Endothelial cell of umbilical vein (primary cell): ENCODE results near the gene TSACC. TPM values are rescaled to one million over a fixed set of nuclear protein-coding genes. Genes with fewer than 3 reads are reported as not detected.

Experiments used
- BruUV-seq: library from RNA; stranded (reverse); fragments of 400-500 nt; replicated peaks from 2 replicates; lab custom pipeline; 2021; lab: Mats Ljungman, UMichigan
- CTCF ChIA-PET: fragments of 300-600, 350-600 bp; sonication (Branson Sonifier 250); formaldehyde crosslinking; loops from one replicate; lab custom pipeline; 2021; ENCODE audit warnings: antibody characterized with exemption, inconsistent platforms; lab: Charles Lee
- POLR2A ChIA-PET: fragments of 300-600, 350-600 bp; sonication (Branson Sonifier 250); formaldehyde crosslinking; loops from one replicate; lab custom pipeline; 2021; ENCODE audit warnings: antibody characterized with exemption, inconsistent platforms; lab: Charles Lee
- DNase-seq: peaks from one replicate; pipeline ENCODE4 v3.0.0-alpha.2; 2011; ENCODE audit warnings: low read depth, low spot score
- FAIRE-seq: peaks from 2 replicates; lab custom pipeline; 2011; peaks lifted over from hg19 to GRCh38; lab: Jason Lieb, UNC
- H2AFZ ChIP-seq: 2 replicates; pipeline ENCODE4 v1.6.0; 2012; ENCODE audit warnings: low read depth, low read length, control low read depth, inconsistent platforms
- H3K27ac ChIP-seq: 2 replicates; pipeline ENCODE4 v1.5.1; 2011; ENCODE audit warnings: low read depth, mild to moderate bottlenecking, control low read depth, low read length, moderate library complexity; ENCODE audit not compliant: insufficient read depth
- H3K27me3 ChIP-seq, 2 experiments: 2 replicates each; pipeline versions ENCODE4 v1.6.0 to v1.6.1; 2011; ENCODE audit warnings: low read length in 2 of 2, mixed read lengths in 1 of 2; ENCODE audit not compliant: control insufficient read depth in 2 of 2, insufficient read depth in 2 of 2
- H3K36me3 ChIP-seq, 2 experiments: 2 replicates in 1 of 2; 3 replicates in 1 of 2; pipeline ENCODE4 v1.5.1; 2011; ENCODE audit warnings: low read length in 2 of 2, mild to moderate bottlenecking in 1 of 2, moderate library complexity in 1 of 2; ENCODE audit not compliant: control insufficient read depth in 2 of 2, insufficient read depth in 2 of 2; ENCODE audit errors: extremely low read depth in 1 of 2
- H3K4me1 ChIP-seq: 3 replicates; pipeline ENCODE4 v1.5.1; 2011; ENCODE audit warnings: mild to moderate bottlenecking, low read length; ENCODE audit not compliant: control insufficient read depth, insufficient read depth; ENCODE audit errors: extremely low read depth
- H3K4me2 ChIP-seq: 2 replicates; pipeline ENCODE4 v1.6.1; 2011; ENCODE audit warnings: low read length, control low read depth, mixed read lengths; ENCODE audit not compliant: insufficient read depth
- H3K4me3 ChIP-seq, 3 experiments: fragments of 200-600 bp in 1 of 3; sonication (generic), shearing (Covaris generic) in 1 of 3; replicated peaks in 1 of 3; 2 replicates each; pipeline ENCODE4 v1.5.1; 2011 to 2016; ENCODE audit warnings: control low read depth in 3 of 3, low read length in 3 of 3, mild to moderate bottlenecking in 2 of 3, inconsistent platforms in 1 of 3, low read depth in 1 of 3, moderate library complexity in 1 of 3; ENCODE audit not compliant: insufficient read depth in 1 of 3
- H3K79me2 ChIP-seq: 2 replicates; pipeline ENCODE4 v1.6.0; 2012; ENCODE audit warnings: low read length, inconsistent platforms; ENCODE audit not compliant: control insufficient read depth, insufficient read depth
- H3K9ac ChIP-seq: replicated peaks from 2 replicates; pipeline ENCODE3; 2011; ENCODE audit warnings: low read length, control low read depth; ENCODE audit not compliant: insufficient read depth; ENCODE audit errors: extremely low read depth
- H3K9me1 ChIP-seq: replicated peaks from 3 replicates; pipeline ENCODE4 v1.6.0; 2011; ENCODE audit warnings: mild to moderate bottlenecking, low read length; ENCODE audit not compliant: control insufficient read depth, insufficient read depth; ENCODE audit errors: extremely low read depth
- H3K9me3 ChIP-seq: replicated peaks from 2 replicates; pipeline ENCODE4 v1.5.1; 2012; ENCODE audit warnings: low read length, inconsistent platforms; ENCODE audit not compliant: control insufficient read depth, insufficient read depth
- H4K20me1 ChIP-seq: replicated peaks from 2 replicates; pipeline ENCODE3; 2011; ENCODE audit warnings: mild to moderate bottlenecking, low read length; ENCODE audit not compliant: control insufficient read depth, insufficient read depth; ENCODE audit errors: extremely low read depth
- EZH2 ChIP-seq: IDR thresholded peaks from 2 replicates; pipeline ENCODE4 v1.6.1; 2012; ENCODE audit warnings: borderline replicate concordance, low read depth, mild to moderate bottlenecking, moderate library complexity, low read length, inconsistent platforms; ENCODE audit not compliant: severe bottlenecking
- FOS ChIP-seq: IDR thresholded peaks from 2 replicates; pipeline ENCODE4 v1.6.1; 2011; ENCODE audit warnings: mild to moderate bottlenecking, low read length, moderate library complexity, borderline replicate concordance; ENCODE audit not compliant: insufficient read depth
- GATA2 ChIP-seq: IDR thresholded peaks from 2 replicates; pipeline ENCODE4 v1.7.0; 2011; ENCODE audit warnings: low read depth, mild to moderate bottlenecking, moderate library complexity, mixed read lengths, low read length; ENCODE audit not compliant: insufficient read length, insufficient read depth
- JUN ChIP-seq: IDR thresholded peaks from 2 replicates; pipeline ENCODE4 v1.6.1; 2011; ENCODE audit warnings: borderline replicate concordance, low read depth; ENCODE audit not compliant: insufficient read length, insufficient read depth
- MYC ChIP-seq: IDR thresholded peaks from one replicate; pipeline ENCODE4 v1.6.1; 2011; ENCODE audit warnings: mild to moderate bottlenecking, low read depth, low read length
- POLR2A ChIP-seq: IDR thresholded peaks from 2 replicates; pipeline ENCODE4 v1.6.1; 2012; ENCODE audit warnings: low read depth, mild to moderate bottlenecking, control low read depth, low read length
- POLR2AphosphoS5 ChIP-seq: IDR thresholded peaks from 2 replicates; pipeline ENCODE4 v1.6.1; 2012; ENCODE audit warnings: low read depth, mild to moderate bottlenecking, control low read depth, low read length, moderate library complexity; ENCODE audit not compliant: insufficient read depth
- dilution Hi-C: fragments of 300-500 bp; cut with MboI; formaldehyde crosslinking; loops from one replicate; pipeline ENCODE4 v1.15.0; 2019; ENCODE audit warnings: low sequenced_read_pairs; ENCODE audit not compliant: extremely low pct_ligation_motif_present
- intact Hi-C: fragments of 100-400 bp; cut with micrococcal nuclease; formaldehyde crosslinking; loops from one replicate; pipeline ENCODE4 v1.10.0; 2022
- polyA plus RNA-seq, 4 experiments: library from polyadenylated mRNA; depleted of rRNA in 3 of 4; stranded (reverse) in 3 of 4; unstranded in 1 of 4; fragments of >200 nt; gene quantifications; 2 replicates each; pipeline versions ENCODE4 v1.2.1 to v1.2.3, GENCODE V29; 2011 to 2012; ENCODE audit warnings: missing spikeins in 1 of 4
- total RNA-seq: library from RNA; stranded (reverse); gene quantifications from 2 replicates; pipeline ENCODE4 v1.2.3, GENCODE V29; 2021
- TF ChIP-seq, protein P1 (sequence below), 2 donors: IDR thresholded peaks; 1 replicate in 1 of 2; 2 replicates in 1 of 2; pipeline ENCODE4 v1.5.1; 2011; ENCODE audit warnings: low read length in 2 of 2, mild to moderate bottlenecking in 2 of 2, moderate library complexity in 2 of 2, control low read depth in 1 of 2, inconsistent platforms in 1 of 2, low read depth in 1 of 2; ENCODE audit not compliant: insufficient read depth in 1 of 2; ENCODE audit errors: extremely low read depth in 1 of 2
- TF ChIP-seq, protein P2 (sequence below): IDR thresholded peaks from 2 replicates; pipeline ENCODE4 v1.6.1; 2011; ENCODE audit not compliant: insufficient read depth, insufficient read length

TSACC gene
- total and polyA plus RNA-seq, 2 donors (not counting 3 experiments of a cell fraction or from before 2014, with no cell fraction given): 0.69 to 0.94 TPM

DNA sequence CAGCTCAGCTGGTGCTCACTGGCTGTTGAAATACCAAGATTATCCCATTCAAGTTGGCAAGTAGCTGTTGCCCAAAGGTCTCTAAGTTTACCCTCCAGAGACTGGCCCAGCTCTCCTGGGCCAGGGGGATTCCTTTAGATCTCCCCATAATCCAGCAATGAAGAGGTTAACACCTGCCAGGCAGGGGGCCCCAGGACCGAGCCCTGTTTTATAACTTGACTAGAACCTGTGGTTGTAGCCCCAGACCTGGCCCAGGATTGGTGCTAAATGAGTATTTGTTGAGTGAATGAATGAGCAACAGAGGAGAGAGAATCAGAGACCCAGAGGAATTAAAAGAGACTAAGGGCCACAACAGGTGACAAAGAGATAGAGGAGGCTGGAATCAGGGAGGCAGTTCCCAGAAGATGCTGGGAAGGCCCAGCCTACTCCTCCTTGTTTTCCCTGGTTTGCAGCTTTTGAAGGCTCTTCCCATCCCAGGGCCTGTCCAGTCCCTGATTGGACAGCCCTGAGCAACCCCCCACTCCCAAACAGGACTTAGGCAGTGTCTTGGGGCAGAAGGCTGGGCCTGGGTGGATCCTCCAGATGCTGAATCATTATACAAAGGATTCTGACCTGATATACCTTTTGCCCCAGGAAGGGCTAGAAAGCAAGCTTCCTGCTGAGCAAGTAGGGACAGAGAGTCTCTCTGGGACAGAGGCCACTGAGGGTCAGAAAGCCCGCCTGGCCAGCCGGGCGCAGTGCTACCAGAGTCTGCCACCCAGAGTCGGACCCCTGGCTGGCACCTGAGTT is 28.2 kb downstream of the TSACC start:
- H3K4me2 ChIP-seq: no peak overlapping the region
- H3K9me3 ChIP-seq: no peaks in the 10 kb centered on the region
- no peaks in the 10 kb centered on the region for H3K9me1 ChIP-seq
- no peak for DNase-seq
- ChIA-PET CTCF (interaction anchor here (2.7 to 10.2 kb wide), 2 partner anchors 19 to 79 kb away, joined by 11 to 96 read pairs; no protein-coding TSS in a partner anchor), POLR2A (no interaction called here)
- no peak overlapping the region for H2AFZ ChIP-seq
- TF ChIP-seq FOS: no peak
- no peak for TF ChIP-seq GATA2
- TF ChIP-seq, protein P1, sequence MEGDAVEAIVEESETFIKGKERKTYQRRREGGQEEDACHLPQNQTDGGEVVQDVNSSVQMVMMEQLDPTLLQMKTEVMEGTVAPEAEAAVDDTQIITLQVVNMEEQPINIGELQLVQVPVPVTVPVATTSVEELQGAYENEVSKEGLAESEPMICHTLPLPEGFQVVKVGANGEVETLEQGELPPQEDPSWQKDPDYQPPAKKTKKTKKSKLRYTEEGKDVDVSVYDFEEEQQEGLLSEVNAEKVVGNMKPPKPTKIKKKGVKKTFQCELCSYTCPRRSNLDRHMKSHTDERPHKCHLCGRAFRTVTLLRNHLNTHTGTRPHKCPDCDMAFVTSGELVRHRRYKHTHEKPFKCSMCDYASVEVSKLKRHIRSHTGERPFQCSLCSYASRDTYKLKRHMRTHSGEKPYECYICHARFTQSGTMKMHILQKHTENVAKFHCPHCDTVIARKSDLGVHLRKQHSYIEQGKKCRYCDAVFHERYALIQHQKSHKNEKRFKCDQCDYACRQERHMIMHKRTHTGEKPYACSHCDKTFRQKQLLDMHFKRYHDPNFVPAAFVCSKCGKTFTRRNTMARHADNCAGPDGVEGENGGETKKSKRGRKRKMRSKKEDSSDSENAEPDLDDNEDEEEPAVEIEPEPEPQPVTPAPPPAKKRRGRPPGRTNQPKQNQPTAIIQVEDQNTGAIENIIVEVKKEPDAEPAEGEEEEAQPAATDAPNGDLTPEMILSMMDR (IDR thresholded peaks at IDR 0.05; ENCODE audit: extremely low read depth in 1 of 2, insufficient read depth in 1 of 2, low read depth in 1 of 2, low read length in 2 of 2): no peak
- no peak for TF ChIP-seq JUN
- TF ChIP-seq, protein P2, sequence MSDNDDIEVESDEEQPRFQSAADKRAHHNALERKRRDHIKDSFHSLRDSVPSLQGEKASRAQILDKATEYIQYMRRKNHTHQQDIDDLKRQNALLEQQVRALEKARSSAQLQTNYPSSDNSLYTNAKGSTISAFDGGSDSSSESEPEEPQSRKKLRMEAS: no peak
- TF ChIP-seq EZH2: no peak
- TF ChIP-seq POLR2AphosphoS5: no peak
- TF ChIP-seq POLR2A: no peak
- no peak for TF ChIP-seq MYC
- intact Hi-C loops (no loop called here), dilution Hi-C loops (no loop called here)
- H4K20me1 ChIP-seq: no peaks in the 10 kb centered on the region
- no peak overlapping the region for H3K9ac ChIP-seq
- no peaks in the 10 kb centered on the region for H3K36me3 ChIP-seq
- no peak overlapping the region for H3K27ac ChIP-seq
- H3K4me3 ChIP-seq: no peak overlapping the region
- peaks cover 12 to 41% of the 10 kb centered on the region in 2 experiments for H3K27me3 ChIP-seq
- no peaks in the 10 kb centered on the region for H3K79me2 ChIP-seq
- no peak for FAIRE-seq
- BruUV-seq: no TSS peak
- H3K4me1 ChIP-seq: peaks cover 6% of the 10 kb centered on the region
